CD4-positive, alpha-beta T cell treated with Interferon gamma for 1 hour (primary cell): Measurements from ENCODE around the gene SHE.
A peak's percentile ranks its signal among the peaks of the same experiment; 100 is the strongest.
"Not testable (repeated sequence)": the region's sequence is repeated elsewhere in the genome, so short reads cannot be mapped to it uniquely, and the experiment has no call there.

Experiments used
- DNase-seq: peaks from one replicate; pipeline ENCODE4 v3.0.0-alpha.2; 2020

SHE gene

DNA sequence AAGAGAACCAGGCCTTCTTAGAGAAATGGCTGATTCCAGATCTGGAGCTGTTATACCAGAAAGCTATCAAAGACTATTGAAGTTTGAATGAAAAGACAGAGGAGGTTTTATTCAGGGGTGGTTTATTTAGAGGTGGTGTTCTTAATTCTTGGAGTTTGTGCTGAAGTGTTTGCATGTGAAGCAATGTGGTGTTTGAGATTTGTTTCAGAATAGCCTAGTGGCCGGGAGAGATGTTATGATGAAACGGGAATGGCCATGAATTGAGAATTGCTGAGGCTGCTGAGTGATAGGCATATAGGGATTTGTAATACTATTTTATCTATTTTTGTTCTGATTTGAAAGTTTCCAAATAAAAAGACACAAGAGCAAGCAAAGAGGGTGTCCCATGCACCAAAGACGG, 10.5 kb upstream of the SHE start:
- no peak for DNase-seq

DNA sequence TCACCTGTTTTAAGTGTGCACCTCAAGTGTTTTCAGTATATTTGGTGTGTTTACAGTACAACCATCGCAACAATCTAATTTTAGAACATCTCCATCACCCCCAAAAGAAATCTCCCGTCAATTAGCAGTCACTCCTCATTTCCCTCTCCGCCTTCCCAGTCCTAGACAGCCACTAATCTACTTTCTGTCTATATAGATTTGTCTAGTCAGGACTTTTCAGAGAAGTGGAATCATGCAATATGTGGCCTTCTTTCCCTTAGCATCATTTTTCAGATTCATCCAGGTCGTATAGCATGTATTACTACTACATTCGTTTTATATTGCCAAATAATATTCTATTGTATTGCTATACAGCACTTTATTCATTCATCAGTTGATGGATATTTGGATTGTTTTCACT, 1.7 kb upstream of the SHE start:
- DNase-seq: no peak

DNA sequence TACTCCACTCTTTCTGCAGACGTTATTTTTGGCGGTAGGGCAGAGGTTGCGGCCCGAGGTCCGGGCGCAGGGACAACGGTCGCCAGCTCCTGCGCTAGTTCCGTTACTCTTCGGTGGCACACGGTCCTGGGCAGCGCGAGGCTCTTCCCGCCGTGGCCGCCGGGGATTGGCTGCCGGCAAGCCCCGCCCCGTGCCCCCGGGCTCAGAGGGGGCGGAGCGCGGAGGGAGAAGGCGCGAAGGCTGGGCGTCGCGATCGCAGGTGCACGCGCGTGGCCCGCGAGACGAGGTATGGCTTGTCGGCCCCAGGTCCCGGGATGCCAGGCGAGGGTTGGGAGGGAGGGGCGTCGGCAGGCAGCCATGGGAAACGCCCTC, 518 bp upstream of the SHE start:
- no peak for DNase-seq

DNA sequence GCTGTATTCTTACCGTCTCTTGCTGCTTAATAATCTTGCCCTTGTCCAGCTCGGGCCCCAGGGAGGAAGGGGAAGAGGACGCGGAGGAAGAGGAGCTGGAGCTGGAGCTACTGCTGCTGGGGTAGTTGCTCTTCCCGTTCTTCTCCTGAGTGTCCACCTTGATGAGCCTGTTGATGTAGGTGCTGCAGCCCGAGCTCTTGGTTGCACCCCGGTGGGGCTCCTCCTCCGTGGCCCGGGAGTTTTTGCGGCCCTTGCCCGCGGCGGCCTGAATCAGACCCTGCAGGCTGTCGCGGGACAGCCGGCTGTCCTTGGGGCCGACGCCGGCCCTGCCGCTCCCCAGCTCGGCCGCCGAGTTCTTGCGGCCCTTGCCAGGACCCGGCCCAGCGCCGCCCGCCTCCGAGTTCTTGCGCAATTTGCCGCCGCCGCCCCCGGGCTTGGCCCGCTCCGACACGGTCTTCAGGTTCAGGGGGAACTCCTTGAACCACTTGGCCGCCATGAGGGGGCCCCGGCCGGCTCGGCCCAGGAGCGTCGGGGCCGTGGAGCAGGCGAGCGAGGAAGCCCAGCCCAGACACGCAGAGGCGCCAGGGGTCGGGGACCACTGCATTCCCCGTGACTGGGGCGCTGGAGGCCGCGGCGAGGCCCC, 668 bp downstream of the SHE start:
- DNase-seq: no peak

DNA sequence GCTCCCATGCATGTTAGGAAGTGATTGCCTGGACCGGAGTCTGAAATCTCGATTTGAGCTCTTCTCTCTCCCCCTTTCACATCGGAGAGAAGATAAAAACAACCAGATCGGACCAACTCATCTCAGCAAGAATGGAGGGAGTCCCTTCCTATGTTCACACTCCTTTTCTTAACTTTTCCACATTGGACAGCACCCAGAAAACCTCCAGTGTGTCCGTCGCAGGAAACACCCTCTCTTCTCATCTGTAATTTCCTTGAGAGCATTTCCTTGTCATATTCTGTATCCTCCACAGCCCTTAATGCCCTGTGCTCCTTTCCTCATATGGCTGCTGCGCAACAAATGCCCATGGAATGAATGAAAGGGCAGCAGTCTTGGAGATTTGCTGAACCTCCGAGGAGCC, 1.7 kb downstream of the SHE start:
- DNase-seq: no peak

DNA sequence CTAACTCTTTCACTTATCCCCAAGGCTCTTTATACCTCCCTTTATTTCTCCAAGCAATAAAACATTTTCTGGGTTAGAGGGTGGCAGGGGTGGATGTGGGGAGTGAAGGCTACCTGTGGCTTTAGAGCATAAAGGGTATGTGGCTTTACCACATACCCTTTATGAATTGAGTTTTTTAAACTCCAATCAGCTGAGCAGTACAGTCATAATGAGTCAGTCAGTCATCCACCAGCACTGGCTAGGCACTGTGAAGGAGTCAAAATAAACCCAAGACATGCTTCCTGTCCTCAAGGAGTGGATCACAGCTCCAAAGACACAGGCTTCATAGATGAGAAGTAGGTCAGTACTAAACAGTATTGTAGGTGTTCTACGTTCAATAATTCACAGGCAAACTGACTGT, 2.8 kb downstream of the SHE start:
- no peak for DNase-seq

DNA sequence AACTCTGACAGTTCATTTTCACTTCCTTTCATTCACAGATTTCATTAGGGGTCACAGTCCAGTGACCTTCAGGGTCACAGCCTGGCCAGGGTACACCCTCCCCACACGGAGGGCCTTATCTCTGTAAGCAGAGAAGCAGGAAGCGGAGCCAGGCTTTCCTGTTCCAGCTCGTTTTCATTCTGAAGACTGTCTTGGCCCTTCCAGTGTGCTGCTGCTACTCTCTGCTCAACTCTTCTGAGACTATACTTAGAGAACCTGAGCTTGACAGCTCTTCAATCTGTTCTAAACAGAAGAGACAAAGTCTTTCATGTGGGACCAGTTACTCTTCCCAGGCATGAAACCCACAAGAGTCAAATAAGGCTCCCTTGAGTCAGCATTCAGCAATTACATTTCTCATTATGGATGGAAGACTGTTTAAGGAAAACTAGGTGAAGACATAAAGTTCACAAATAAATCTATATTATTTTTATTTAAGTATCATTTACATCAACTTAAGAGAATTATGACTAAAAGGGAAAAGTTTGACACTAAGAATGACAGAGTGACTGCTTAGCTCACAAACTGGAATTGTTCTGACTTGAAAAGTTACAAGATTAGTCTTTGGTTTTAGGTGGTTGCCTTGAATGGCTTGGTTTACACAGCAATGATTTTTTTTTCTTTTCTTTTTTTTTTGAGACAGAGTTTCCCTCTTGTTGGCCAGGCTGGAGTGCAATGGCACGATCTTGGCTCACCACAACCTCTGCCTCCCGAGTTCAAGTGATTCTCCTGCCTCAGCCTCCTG, 5.0 kb downstream of the SHE start:
- DNase-seq: no peak

DNA sequence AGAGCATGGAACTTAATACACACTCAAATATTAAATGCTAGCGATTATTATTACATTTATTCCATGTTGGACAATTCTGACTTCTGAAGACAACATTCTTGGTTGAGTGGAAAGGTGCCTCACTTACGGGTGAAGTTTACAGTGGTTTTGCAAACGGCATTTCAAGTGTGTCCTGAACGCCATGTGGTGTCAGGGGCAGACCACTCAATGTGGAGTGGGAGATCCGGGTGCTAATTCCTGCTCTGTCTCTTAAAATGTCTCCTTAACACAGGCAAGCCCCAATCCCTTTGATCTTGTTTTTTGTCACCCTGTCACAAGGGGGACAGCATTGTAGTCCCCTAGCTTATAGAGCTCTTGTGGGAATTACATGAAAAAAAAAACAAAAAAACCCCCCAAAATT, 5.8 kb downstream of the SHE start:
- no peak for DNase-seq

DNA sequence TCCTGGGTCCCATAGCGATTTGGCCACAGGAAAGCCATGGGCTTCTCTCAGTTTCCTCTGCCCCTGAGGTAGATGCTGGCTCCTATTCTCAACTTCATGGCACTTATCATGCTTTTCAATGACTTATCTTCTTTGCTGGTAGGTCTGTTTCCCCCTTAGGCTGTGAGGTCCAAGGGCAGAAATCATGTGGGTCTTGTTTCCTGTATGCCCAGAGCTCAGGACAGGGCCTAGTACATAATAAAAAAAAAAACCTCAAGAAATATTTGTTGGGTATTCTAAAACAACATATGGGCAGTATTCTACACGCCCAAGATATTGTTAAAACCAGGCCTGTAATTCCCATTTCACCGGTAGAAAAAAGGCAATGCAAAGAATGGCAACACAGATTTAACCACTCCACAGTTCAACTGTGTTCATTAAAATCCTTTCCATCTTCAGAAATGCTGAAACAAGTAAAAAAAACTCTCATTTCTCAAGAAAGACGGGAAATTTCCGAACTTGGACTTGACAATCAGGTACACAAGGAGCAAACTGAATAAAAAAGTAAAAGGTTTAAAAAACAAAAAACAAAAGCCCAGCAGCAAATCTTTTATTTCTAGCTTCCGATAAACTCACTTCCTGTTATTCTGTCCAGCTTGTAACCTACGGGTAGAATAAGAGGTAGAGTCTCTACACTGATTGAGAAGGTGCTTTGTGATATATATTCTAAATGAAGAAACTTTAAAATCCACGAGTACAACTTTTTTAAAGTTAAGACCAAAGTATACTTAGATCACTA, 6.5 kb downstream of the SHE start:
- DNase-seq: no peak

DNA sequence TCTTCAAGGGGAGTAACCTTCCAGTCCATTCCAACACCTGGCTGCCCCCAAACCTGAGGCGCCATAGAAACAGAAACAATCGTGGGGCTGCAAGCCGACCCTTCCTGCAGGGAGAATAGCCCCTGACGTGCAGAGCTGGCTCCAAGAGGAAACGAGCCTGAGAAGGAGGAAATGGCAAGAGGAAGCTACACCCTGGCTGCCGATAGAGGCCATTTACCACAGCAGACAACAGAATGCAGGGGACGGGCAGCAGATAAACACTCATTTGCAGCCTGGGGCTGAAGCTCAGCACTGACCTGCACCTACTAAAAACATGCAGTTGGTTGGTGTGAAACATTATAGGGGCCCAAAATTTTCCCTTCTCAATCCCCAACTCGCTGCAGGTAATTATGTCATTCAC, 8.9 kb downstream of the SHE start:
- peak; percentile 44 for DNase-seq

DNA sequence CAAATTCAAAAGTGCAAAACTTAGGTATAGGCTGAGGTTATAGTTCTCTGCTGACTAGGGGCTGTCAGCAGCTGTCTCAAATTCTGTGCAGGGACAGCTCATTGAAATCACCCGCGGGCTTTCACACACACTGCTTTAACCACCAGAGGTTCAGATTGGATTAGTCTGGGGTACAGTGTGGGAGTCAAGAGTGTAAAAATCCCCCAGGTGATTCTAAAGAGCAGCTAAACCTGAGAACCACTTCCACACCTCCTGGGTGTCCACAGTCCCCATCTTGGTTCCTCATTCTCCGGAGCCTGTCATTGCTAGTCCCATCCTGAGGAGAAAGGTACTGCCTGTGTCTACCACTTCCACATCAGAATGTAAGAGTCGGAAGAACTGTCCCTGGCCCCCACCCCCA, 10.1 kb downstream of the SHE start:
- no peak for DNase-seq

DNA sequence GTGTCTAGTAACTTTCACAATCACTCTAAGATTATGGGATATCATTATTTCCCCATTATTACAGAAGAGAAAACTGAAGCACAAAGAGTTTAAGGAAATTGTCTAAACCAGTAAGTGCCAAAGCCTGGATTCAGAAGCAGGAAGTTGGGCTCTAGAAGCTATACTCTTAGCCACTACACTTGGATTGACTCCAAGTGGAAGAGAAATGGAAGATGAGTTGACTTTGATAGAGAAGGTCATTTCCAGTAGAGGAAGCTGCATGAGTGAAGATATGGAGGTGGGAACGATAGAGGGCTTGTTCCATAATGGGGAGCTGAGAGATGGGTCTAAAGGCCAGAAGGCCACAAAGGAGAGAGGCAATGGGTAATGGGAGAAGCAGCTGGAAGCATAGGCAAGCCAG, 11.9 kb downstream of the SHE start:
- no peak for DNase-seq

DNA sequence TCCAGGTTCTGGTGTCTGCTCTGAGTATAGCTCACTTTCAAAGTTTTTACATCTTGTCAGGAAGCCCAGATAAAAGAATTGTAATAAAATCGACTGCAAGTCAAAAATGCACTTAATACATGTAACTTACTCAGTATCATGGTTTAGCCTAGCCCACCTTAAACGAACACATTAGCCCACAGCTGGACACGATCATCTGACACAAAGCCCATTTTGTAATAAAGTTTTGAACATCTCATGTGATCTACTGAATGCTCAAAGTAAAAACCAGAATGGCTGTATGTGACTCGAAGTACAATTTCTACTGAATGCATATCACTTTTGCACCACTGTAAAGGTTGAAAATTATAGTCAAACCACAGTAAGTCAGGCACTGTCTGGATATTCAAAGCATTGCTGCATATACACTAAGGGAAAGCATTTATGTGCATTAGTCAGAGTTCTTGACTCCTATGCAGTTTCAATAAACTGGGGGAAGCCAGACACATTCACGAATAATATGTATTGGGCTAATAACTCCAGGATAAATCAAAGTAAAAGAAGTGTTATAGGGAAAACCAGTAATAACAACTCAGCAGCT, 12.4 kb downstream of the SHE start:
- no peak for DNase-seq

DNA sequence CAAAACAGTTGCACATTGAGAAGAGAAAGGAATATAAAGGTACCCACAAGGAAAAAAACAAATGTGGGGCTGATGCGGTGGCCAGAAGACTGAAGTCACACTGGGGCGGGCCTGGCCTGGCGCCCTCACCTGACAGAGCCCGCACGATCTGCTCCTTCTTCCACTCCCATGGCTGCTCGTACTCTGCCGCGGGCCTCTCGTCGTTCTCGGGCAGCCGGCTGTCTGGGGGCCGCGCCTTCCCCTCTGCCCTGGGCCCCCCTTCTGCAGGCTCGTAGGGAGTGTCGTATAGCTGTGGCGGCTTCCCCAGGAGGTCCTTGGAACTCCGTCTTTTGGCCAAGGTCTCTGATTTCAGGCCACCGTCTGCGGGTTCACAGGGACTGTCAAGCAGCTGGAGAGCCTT, 13.3 kb downstream of the SHE start:
- DNase-seq: no peak

DNA sequence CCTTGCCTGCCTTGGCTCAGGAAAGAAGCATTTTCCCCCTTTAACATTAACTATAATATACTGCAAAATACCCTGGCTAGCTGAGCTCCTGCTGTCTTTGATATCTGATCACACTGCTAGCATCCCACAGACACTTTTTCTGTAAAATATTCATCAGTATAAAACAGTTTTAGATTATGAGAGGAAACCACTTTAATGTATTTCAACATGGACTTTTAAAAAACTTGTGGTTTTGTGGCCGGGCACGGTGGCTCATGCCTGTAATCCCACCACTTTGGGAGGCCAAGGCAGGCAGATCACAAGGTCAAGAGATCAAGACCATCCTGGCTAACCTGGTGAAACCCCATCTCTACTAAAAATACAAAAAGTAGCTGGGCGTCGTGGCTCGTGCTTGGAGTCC, 15.5 kb downstream of the SHE start:
- not testable (repeated sequence) for DNase-seq

DNA sequence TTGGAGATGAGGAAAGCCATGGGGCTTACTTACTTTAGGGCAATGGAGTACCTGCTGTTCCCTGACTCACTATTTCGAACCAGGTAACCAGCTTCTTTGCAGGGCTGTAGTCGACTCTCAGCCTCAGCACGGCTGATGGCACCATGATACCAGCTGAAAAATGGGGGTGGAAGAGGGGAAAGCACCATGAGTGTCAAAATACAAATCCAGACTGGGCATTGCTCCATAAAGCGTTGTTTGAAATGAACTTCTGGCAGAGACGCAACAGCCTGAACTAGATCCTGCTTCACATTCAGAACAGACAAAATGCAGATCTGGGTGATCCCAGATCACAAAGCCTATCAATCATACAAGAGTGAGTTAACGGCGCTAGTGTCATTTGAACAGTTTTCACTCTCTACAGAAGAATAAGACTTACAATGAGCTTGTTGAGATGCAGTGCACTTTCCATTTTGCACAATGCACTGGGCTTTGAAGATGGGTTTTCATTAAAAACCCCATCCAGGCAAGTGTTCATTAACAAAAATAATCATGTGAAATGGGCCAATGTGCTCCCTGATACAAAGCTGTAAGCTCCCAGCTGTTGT, 16.2 kb downstream of the SHE start:
- DNase-seq: no peak

DNA sequence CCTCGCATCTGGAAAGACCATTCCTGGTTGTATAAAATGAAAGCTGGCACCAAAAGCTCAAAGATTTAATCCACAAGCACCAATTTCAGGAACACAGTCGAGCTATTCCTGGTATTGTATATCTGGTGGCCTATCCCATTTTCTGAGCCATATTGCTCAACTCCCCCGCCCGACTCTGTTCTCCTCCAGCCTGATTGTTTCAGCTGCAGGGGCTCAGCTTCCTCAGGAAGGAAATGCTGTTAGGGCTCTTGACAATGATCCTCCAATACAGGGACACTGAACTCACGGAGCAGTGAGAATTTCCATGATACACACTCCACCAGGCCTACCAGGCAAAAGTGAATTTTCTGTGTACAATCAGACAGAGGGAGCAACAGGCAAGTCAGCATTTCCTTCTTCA, 17.1 kb downstream of the SHE start:
- no peak for DNase-seq

DNA sequence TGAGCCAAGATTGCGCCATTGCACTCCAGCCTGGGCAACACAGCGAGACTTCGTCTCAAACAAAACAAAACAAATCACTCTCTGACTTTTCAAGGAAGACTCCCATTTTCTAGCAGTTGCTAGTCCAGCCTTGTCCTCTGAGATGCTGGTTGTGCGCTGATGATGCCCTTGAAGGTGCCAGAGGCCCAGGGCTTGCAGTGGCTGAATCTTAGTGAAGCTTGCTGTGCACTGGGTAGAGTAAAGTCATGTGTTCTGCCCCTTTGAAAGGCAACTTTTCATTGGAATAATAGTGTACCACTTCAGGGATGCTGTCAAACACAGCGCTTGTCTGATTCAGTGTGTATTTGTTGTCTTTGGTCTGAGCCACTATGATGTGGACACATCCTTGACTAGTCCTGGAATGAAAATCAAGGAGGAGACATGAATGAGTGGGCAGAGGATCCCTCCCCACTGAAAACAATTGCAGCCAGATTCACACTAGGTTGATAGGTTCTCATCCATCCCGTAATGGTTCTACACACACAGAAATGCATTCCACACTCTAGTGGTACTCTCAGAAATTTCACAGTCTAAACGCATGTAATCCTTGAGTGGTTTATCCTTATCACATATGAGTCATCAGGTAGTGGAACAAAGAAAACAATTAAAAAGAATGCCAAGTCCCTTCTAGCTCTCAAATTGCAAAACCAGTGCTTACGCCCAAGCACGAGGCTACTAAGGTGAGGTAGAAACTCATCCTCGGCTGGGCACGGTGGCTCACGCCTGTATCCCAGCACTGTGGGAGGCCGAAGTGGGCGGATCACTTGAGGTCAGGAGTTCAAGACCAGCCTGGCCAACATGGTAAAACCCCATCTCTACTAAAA, 18.0 kb downstream of the SHE start:
- DNase-seq: no peak

DNA sequence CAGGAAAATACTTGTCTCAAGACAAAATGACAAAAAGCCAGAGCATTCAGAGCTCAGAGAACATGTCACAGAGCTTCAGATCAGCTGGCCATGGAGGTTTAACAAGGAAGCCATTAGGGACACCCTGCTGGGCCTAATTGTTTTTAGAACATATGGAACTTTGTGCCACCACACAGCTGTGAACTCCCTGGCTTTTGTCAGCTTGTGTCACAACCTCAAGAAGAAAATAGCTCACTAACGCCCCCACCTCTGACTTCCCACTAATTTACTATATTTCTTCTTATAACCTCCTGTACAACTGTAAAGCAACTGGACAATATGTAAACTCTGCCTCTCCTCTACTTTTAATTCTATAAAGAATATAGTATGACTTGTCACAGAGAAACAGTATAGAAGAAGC, 21.2 kb downstream of the SHE start:
- DNase-seq: no peak

DNA sequence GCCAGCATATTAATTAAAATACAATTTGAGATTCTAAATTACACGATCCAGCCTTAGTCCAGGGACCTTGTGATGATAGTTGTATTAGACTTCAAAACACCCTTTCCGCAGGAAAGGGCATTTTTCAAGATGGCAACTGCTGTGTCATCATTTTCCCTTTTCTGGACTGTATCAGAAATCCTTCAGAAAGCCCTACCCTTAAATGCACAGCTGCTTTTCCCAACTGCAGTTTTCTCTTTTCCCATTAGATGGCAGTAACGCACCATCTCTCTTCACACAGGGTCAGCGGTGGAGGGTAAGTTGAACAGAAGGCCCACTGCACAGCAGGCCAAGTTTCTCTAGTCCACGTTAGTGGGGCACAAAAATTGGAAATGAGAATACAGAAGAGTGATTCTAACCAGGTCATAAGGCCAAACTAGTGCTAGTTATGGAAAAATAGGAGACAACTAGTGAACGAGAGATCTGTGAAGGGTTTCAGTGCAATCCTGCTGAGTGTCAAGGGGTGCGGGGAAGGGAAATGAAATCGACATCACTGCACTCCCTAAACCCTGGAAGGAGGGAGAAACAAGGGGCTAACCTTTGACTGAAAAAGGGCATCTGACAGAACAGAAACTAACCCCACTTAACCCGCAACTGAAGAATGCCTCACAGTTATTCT, 22.3 kb downstream of the SHE start:
- peak; percentile 59 for DNase-seq

DNA sequence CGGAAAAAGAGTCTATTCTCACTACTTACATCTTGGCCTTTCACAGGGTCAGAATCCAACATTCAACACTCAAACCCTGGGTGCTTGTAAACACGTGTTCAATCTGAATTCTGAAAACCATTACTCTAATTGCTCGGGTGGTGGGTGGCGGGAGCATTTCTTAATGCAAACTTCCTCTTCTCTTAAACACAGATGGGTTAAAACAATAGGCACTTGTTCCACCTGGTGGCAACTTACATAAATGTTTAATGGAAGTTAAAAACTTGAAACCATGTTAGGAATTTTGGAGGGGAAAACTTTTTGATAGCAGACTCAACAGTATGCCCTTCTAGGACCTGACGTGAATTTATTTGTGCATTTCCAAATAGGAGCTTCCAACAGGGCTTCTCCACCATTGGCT, 23.6 kb downstream of the SHE start:
- DNase-seq: no peak

DNA sequence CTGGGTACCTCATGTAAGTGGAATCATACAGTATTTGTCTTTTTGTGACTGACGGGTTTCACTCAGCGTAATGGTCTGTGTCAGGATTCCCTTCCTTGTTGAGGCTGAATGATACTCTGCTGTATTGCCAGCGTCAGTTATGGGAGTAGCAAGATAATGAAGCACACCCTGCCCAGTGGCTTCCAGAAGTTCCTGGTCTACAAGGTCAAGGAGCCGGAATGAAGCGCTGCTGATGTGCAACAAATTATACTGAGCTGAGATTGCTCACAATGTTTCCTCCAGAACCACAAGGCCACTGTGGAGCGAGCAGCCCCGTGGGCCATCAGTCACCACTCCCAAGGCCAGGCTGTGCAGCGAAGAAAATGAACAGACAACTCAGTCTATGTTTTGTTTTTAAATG, 24.2 kb downstream of the SHE start:
- no peak for DNase-seq
